Uterus (tissue), 2 donors: Measurements from ENCODE around the gene BANF2.

Experiments
- POLR2A ChIP-seq, 2 donors: fragments of 450-650 bp; IDR thresholded peaks; one replicate each; pipeline ENCODE4 v1.6.1; 2016; ENCODE audit warnings: antibody characterized with exemption in 2 of 2, mild to moderate bottlenecking in 1 of 2, moderate library complexity in 1 of 2
- TF ChIP-seq, protein P1 (sequence below), 4 experiments: fragments of 200-600 bp in 2 of 4; fragments of 450-650 bp in 2 of 4; sonication (generic) in 2 of 4; IDR thresholded peaks; one replicate each; pipeline ENCODE4 v1.5.1; 2016 to 2019; ENCODE audit warnings: antibody characterized with exemption in 4 of 4, mild to moderate bottlenecking in 2 of 4, moderate library complexity in 1 of 4

DNA sequence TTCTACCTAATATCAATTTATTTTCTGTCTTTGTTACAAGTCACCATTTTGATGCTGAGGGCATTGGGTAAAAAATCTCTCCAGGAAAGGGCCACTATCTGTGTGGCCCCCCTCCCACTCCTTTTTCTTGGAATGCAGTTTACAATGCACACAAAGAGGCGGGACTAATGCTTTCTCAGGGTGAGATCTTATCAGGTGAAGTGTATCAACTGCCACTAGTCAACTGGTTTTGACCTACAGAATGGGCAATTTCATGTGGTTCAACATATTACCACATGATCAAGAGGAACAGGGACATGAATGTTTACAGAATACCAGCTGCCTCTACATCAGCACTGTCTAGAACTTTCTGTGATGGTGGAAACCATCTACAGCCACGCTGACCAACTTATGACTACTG, 21.5 kb upstream of the BANF2 start:
- no peak for TF ChIP-seq POLR2A (IDR thresholded peaks at IDR 0.05)
- TF ChIP-seq, protein P1, sequence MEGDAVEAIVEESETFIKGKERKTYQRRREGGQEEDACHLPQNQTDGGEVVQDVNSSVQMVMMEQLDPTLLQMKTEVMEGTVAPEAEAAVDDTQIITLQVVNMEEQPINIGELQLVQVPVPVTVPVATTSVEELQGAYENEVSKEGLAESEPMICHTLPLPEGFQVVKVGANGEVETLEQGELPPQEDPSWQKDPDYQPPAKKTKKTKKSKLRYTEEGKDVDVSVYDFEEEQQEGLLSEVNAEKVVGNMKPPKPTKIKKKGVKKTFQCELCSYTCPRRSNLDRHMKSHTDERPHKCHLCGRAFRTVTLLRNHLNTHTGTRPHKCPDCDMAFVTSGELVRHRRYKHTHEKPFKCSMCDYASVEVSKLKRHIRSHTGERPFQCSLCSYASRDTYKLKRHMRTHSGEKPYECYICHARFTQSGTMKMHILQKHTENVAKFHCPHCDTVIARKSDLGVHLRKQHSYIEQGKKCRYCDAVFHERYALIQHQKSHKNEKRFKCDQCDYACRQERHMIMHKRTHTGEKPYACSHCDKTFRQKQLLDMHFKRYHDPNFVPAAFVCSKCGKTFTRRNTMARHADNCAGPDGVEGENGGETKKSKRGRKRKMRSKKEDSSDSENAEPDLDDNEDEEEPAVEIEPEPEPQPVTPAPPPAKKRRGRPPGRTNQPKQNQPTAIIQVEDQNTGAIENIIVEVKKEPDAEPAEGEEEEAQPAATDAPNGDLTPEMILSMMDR (IDR thresholded peaks at IDR 0.05): no peak
